GM12878 (cell line): ENCODE measurements around the gene NLGN4X. TPM values are rescaled to one million over a fixed set of nuclear protein-coding genes. Genes with fewer than 3 reads are reported as not detected.

Source experiments
- ATAC-seq: fragments of 200-7000 bp; cut with Tn5 transposase; 3 replicates; pipeline ENCODE4 v1.9.1; 2020; ENCODE audit warnings: mild to moderate bottlenecking, moderate library complexity
- BruUV-seq: library from RNA; stranded (reverse); fragments of 400-500 nt; replicated peaks from 2 replicates; lab custom pipeline; 2021; lab: Mats Ljungman, UMichigan
- CTCF ChIA-PET: fragments of 300-600 bp; sonication (Branson Sonifier 250); formaldehyde crosslinking; extraction: SDS; loops from one replicate; lab custom pipeline; 2021; ENCODE audit warnings: inconsistent platforms; lab: Yijun Ruan, JAX
- POLR2A ChIA-PET: fragments of 350-600 bp; formaldehyde crosslinking; extraction: SDS; loops from one replicate; lab custom pipeline; 2021; ENCODE audit warnings: inconsistent platforms; lab: Charles Lee
- RAD21 ChIA-PET: fragments of 300-600 bp; sonication (Branson Sonifier 250); formaldehyde crosslinking; loops from one replicate; lab custom pipeline; 2023; ENCODE audit warnings: antibody characterized with exemption; ENCODE audit not compliant: unreplicated experiment; lab: Charles Lee
- SMC1A ChIA-PET: fragments of 300-600 bp; sonication (Branson Sonifier 250); formaldehyde crosslinking; loops from one replicate; lab custom pipeline; 2023; ENCODE audit not compliant: unreplicated experiment, uncharacterized antibody; lab: Charles Lee
- DNase-seq: peaks from one replicate; pipeline ENCODE4 v3.0.0-alpha.2; 2011; ENCODE audit warnings: low read depth, low spot score
- FAIRE-seq: peaks from 3 replicates; lab custom pipeline; 2011; peaks lifted over from hg19 to GRCh38; lab: Jason Lieb, UNC
- H2AFZ ChIP-seq: 2 replicates; pipeline ENCODE4 v1.6.0; 2011; ENCODE audit warnings: low read depth, low read length, control low read depth; ENCODE audit not compliant: control insufficient read depth
- H3K27ac ChIP-seq: 2 replicates; pipeline ENCODE4 v1.5.1; 2011; ENCODE audit warnings: control low read depth; ENCODE audit not compliant: control insufficient read depth, insufficient read depth
- H3K27me3 ChIP-seq, 2 experiments: replicated peaks in 1 of 2; 2 replicates each; pipeline versions ENCODE4 v1.6.0 to v1.6.1; 2011; ENCODE audit warnings: low read length in 1 of 2; ENCODE audit not compliant: control insufficient read depth in 2 of 2, insufficient read depth in 2 of 2
- H3K36me3 ChIP-seq, 2 experiments: 2 replicates each; pipeline ENCODE4 v1.5.1; 2011; ENCODE audit warnings: low read length in 1 of 2; ENCODE audit not compliant: control insufficient read depth in 2 of 2, insufficient read depth in 2 of 2
- H3K4me1 ChIP-seq: 2 replicates; pipeline ENCODE4 v1.6.1; 2011; ENCODE audit warnings: mild to moderate bottlenecking, low read length, moderate library complexity, mixed read lengths; ENCODE audit not compliant: control insufficient read depth, insufficient read depth
- H3K4me2 ChIP-seq: 2 replicates; pipeline ENCODE4 v1.6.0; 2011; ENCODE audit warnings: control low read depth; ENCODE audit not compliant: control insufficient read depth, insufficient read depth
- H3K4me3 ChIP-seq: fragments of 200-600 bp; sonication (generic); 2 replicates; pipeline ENCODE4 v1.5.1; 2016
- H3K79me2 ChIP-seq: 2 replicates; pipeline ENCODE4 v1.6.0; 2011; ENCODE audit warnings: low read length; ENCODE audit not compliant: control insufficient read depth, insufficient read depth
- H3K9ac ChIP-seq: 2 replicates; pipeline ENCODE4 v1.8.0; 2011; ENCODE audit warnings: low read length, control low read depth, mixed read lengths; ENCODE audit not compliant: control insufficient read depth, insufficient read depth
- H3K9me3 ChIP-seq: replicated peaks from 3 replicates; pipeline ENCODE4 v1.5.1; 2011; ENCODE audit warnings: mild to moderate bottlenecking, low read length; ENCODE audit not compliant: control insufficient read depth, insufficient read depth
- H4K20me1 ChIP-seq: 2 replicates; pipeline ENCODE4 v1.6.0; 2011; ENCODE audit not compliant: control insufficient read depth, insufficient read depth
- BCL11A ChIP-seq: IDR thresholded peaks from 2 replicates; pipeline ENCODE4 v1.6.1; 2011; ENCODE audit warnings: low read depth, low read length
- CHD4 ChIP-seq: fragments of 200-600 bp; sonication (generic); IDR thresholded peaks from 2 replicates; pipeline ENCODE4 v1.6.1; 2016; ENCODE audit warnings: mild to moderate bottlenecking
- FOXK2 ChIP-seq: fragments of 450-650 bp; IDR thresholded peaks from 2 replicates; pipeline ENCODE4 v1.6.1; 2017; ENCODE audit warnings: mild to moderate bottlenecking, moderate library complexity
- HCFC1 ChIP-seq: fragments of 150-350 bp; IDR thresholded peaks from 2 replicates; pipeline ENCODE4 v1.6.1; 2014; ENCODE audit warnings: low read length
- JUND ChIP-seq: IDR thresholded peaks from 2 replicates; pipeline ENCODE4 v1.6.1; 2012; ENCODE audit warnings: low read depth, mild to moderate bottlenecking, low read length, improper control_type of control experiment, moderate library complexity
- PAX5 ChIP-seq: IDR thresholded peaks from 2 replicates; pipeline ENCODE4 v1.6.1; 2011; ENCODE audit warnings: low read depth, low read length, borderline replicate concordance
- RAD21 ChIP-seq: IDR thresholded peaks from 2 replicates; pipeline ENCODE4 v1.6.1; 2011; ENCODE audit warnings: mild to moderate bottlenecking, low read depth, low read length, moderate library complexity; ENCODE audit not compliant: insufficient read depth
- SKIL ChIP-seq: fragments of 450-650 bp; IDR thresholded peaks from 2 replicates; pipeline ENCODE4 v1.6.1; 2017; ENCODE audit warnings: mild to moderate bottlenecking, low read depth, inconsistent platforms; ENCODE audit not compliant: poor library complexity, severe bottlenecking
- USF1 ChIP-seq: IDR thresholded peaks from 2 replicates; pipeline ENCODE4 v1.6.1; 2011; ENCODE audit warnings: borderline replicate concordance, low read depth, mild to moderate bottlenecking, moderate library complexity, mixed read lengths, low read length; ENCODE audit not compliant: insufficient read depth; ENCODE audit errors: extremely low read length
- ZNF207 ChIP-seq: fragments of 450-650 bp; IDR thresholded peaks from 2 replicates; pipeline ENCODE4 v1.6.1; 2014; ENCODE audit warnings: antibody characterized with exemption, mild to moderate bottlenecking, borderline replicate concordance
- ZNF274 ChIP-seq: IDR thresholded peaks from one replicate; pipeline ENCODE4 v1.8.0; 2011; ENCODE audit not compliant: insufficient read length, insufficient read depth
- WGBS: methylation state at CpG from one replicate; pipeline ENCODE4 v1.1.6; 2016; ENCODE audit warnings: low lambda C conversion rate; ENCODE audit not compliant: insufficient replicate concordance, insufficient coverage; ENCODE audit errors: missing lambda C conversion rate; 5-methylcytosine and 5-hydroxymethylcytosine counted together
- in situ Hi-C: fragments of 300-500 bp; cut with MboI; formaldehyde crosslinking; loops from 9 replicates; pipeline ENCODE4 v1.14.3; 2018; ENCODE audit warnings: mixed read lengths
- intact Hi-C: fragments of 100-400 bp; cut with micrococcal nuclease; formaldehyde crosslinking; loops from one replicate; pipeline ENCODE4 v1.14.2; 2022; ENCODE audit not compliant: unreplicated experiment
- polyA plus RNA-seq, 11 experiments: library from polyadenylated mRNA; depleted of rRNA in 4 of 11; unstranded in 6 of 11; stranded (reverse) in 5 of 11; fragments of >200 nt; fragmentation: Nextera tagmentation in 4 of 11; fragmentation: Illumina TruSeq in 1 of 11; extraction: Ambion mirVana in 4 of 11; extraction: Trizol in 1 of 11; gene quantifications; 1 replicate in 1 of 11; 2 replicates in 10 of 11; pipeline versions ENCODE4 v1.2.1 to v1.2.3, GENCODE V29; 2011 to 2016; ENCODE audit warnings: inconsistent platforms in 2 of 11, missing spikeins in 2 of 11, low read depth in 1 of 11
- total RNA-seq, 4 experiments: library from RNA; depleted of rRNA in 3 of 4; stranded (reverse); fragments of >200 nt in 3 of 4; fragmentation: Illumina TruSeq in 1 of 4; extraction: Trizol in 1 of 4; gene quantifications; 2 replicates each; pipeline versions ENCODE4 v1.2.1 to v1.2.3, GENCODE V29; 2013 to 2021
- TF ChIP-seq, protein P1 (sequence below): fragments of 150-350 bp; IDR thresholded peaks from 2 replicates; pipeline ENCODE4 v1.6.1; 2014; ENCODE audit warnings: mild to moderate bottlenecking, low read depth, low read length

Gene NLGN4X
- total and polyA plus RNA-seq, 10 of the 15 experiments (the other 5 are each of a cell fraction or from before 2014, with no cell fraction given), result 0.02 to 1.5 (median 0.09) TPM; not detected in 2

DNA sequence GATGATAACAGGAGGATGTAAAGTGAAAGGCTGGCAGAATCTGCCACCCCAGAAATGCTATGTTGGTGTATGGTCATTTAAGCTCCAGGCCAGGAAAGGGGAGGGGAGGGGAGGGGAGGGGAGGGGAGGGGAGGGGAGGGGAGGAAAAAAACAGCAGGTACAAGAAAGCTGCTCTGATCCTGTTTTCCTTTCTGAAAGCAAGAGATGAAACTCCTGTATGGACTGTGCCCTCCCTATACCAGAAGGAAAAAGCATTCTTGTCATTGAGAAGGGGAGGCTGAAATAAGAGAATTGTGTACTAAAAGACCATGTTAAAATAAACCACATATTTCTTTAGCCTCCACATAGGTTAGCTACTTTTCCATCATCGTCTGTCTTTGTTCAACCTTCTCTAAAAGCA lies 179.5 kb downstream of the NLGN4X start:
- H3K9ac ChIP-seq, result no peak overlapping the region
- H3K4me1 ChIP-seq, result no peaks in the 10 kb centered on the region
- no peaks in the 10 kb centered on the region for H3K36me3 ChIP-seq
- no peak overlapping the region for H3K4me2 ChIP-seq
- intact Hi-C loops, result no loop called here
- no peak overlapping the region for H3K4me3 ChIP-seq
- no peaks in the 10 kb centered on the region for H4K20me1 ChIP-seq
- 0% methylated on average over 1 of the region's 1 CpG for WGBS
- no peak for FAIRE-seq
- ChIA-PET SMC1A (interaction anchor here (1.6 kb wide), 1 partner anchor 39 kb away, joined by 3 read pairs; no protein-coding TSS in a partner anchor), POLR2A (no interaction called here), RAD21 (no interaction called here), CTCF (no interaction called here)
- in situ Hi-C loops, result no loop called here
- H3K9me3 ChIP-seq, result no peaks in the 10 kb centered on the region
- BruUV-seq, result no TSS peak
- no peaks in the 10 kb centered on the region for H3K27me3 ChIP-seq
- no peak overlapping the region for H3K27ac ChIP-seq
- no peak for TF ChIP-seq JUND
- no peak for TF ChIP-seq SKIL
- no peak for TF ChIP-seq BCL11A
- no peak for TF ChIP-seq HCFC1
- TF ChIP-seq ZNF207, result no peak
- no peak for TF ChIP-seq ZNF274
- no peak for TF ChIP-seq CHD4
- TF ChIP-seq FOXK2, result no peak
- no peak for TF ChIP-seq PAX5
- no peak for TF ChIP-seq USF1
- no peak for TF ChIP-seq RAD21
- TF ChIP-seq, protein P1, sequence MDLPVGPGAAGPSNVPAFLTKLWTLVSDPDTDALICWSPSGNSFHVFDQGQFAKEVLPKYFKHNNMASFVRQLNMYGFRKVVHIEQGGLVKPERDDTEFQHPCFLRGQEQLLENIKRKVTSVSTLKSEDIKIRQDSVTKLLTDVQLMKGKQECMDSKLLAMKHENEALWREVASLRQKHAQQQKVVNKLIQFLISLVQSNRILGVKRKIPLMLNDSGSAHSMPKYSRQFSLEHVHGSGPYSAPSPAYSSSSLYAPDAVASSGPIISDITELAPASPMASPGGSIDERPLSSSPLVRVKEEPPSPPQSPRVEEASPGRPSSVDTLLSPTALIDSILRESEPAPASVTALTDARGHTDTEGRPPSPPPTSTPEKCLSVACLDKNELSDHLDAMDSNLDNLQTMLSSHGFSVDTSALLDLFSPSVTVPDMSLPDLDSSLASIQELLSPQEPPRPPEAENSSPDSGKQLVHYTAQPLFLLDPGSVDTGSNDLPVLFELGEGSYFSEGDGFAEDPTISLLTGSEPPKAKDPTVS, result no peak
- DNase-seq, result no peak
- ATAC-seq, result no peak
- H3K79me2 ChIP-seq, result no peaks in the 10 kb centered on the region
- no peak overlapping the region for H2AFZ ChIP-seq
